ENCODE data around the gene AIDA.

- TF ChIP-seq, protein P1, sequence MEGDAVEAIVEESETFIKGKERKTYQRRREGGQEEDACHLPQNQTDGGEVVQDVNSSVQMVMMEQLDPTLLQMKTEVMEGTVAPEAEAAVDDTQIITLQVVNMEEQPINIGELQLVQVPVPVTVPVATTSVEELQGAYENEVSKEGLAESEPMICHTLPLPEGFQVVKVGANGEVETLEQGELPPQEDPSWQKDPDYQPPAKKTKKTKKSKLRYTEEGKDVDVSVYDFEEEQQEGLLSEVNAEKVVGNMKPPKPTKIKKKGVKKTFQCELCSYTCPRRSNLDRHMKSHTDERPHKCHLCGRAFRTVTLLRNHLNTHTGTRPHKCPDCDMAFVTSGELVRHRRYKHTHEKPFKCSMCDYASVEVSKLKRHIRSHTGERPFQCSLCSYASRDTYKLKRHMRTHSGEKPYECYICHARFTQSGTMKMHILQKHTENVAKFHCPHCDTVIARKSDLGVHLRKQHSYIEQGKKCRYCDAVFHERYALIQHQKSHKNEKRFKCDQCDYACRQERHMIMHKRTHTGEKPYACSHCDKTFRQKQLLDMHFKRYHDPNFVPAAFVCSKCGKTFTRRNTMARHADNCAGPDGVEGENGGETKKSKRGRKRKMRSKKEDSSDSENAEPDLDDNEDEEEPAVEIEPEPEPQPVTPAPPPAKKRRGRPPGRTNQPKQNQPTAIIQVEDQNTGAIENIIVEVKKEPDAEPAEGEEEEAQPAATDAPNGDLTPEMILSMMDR (IDR thresholded peaks at IDR 0.05), result peak in 1 of 12 donors; percentile 3
- no peak for TF ChIP-seq POLR2A (IDR thresholded peaks at IDR 0.05)
Measured at GRCh38 chr1:222711319-222712252, 705 bp downstream of the AIDA start.

Measured in heart left ventricle (tissue), 13 donors.